Heart left ventricle (tissue), 16 donors: ENCODE data around the gene L3MBTL1. TPM values are rescaled to one million over a fixed set of nuclear protein-coding genes. Genes with fewer than 3 reads are reported as not detected.
A peak's percentile ranks its signal among the peaks of the same experiment; 100 is the strongest.

Source experiments
- ATAC-seq, 4 donors: fragments of 200-7000 bp; cut with Tn5 transposase; one replicate each; pipeline ENCODE4 v1.9.1; 2020 to 2022; ENCODE audit warnings: moderate library complexity in 4 of 4, mild to moderate bottlenecking in 3 of 4, moderate number of reproducible peaks in 1 of 4
- DNase-seq, 5 donors: peaks; one replicate each; pipeline ENCODE4 v3.0.0-alpha.2; 2020
- H3K27ac ChIP-seq, 12 donors: fragments of 200-600 bp; sonication (generic) in 4 of 12; one replicate each; pipeline versions ENCODE4 v1.5.0 to v1.8.0; 2016 to 2022; ENCODE audit warnings: mild to moderate bottlenecking in 2 of 12
- H3K27me3 ChIP-seq, 9 donors: fragments of 200-600 bp; sonication (generic) in 2 of 9; one replicate each; pipeline versions ENCODE4 v1.5.1 to v1.8.0; 2016 to 2022; ENCODE audit warnings: mild to moderate bottlenecking in 3 of 9
- H3K36me3 ChIP-seq, 9 donors: fragments of 200-600 bp; sonication (generic) in 2 of 9; one replicate each; pipeline versions ENCODE4 v1.5.0 to v1.8.0; 2018 to 2022; ENCODE audit warnings: mild to moderate bottlenecking in 2 of 9
- H3K4me1 ChIP-seq, 12 donors: fragments of 200-600 bp; sonication (generic) in 4 of 12; one replicate each; pipeline versions ENCODE4 v1.5.0 to v1.8.0; 2016 to 2022; ENCODE audit warnings: mild to moderate bottlenecking in 3 of 12
- H3K4me3 ChIP-seq, 12 donors: fragments of 200-600 bp; sonication (generic) in 4 of 12; one replicate each; pipeline versions ENCODE4 v1.5.0 to v1.8.0; 2017 to 2022; ENCODE audit warnings: mild to moderate bottlenecking in 9 of 12, moderate library complexity in 4 of 12
- H3K9me3 ChIP-seq, 12 donors: fragments of 200-600 bp; sonication (generic) in 4 of 12; one replicate each; pipeline versions ENCODE4 v1.5.0 to v1.8.0; 2016 to 2022; ENCODE audit warnings: mild to moderate bottlenecking in 1 of 12
- CTCF ChIP-seq, 12 donors: fragments of 200-600 bp; sonication (generic) in 4 of 12; IDR thresholded peaks; one replicate each; pipeline versions ENCODE4 v1.5.0 to v1.8.0; 2018 to 2022; ENCODE audit warnings: antibody characterized with exemption in 12 of 12, mild to moderate bottlenecking in 5 of 12
- POLR2A ChIP-seq, 2 donors: fragments of 450-650 bp; IDR thresholded peaks; one replicate each; pipeline ENCODE4 v1.6.1; 2017; ENCODE audit warnings: antibody characterized with exemption in 2 of 2, mild to moderate bottlenecking in 2 of 2, moderate library complexity in 2 of 2
- WGBS, 4 donors: extraction: QIAGEN DNeasy Blood & Tissue Kit in 2 of 4; methylation state at CpG; one replicate each; pipeline versions ENCODE4 v1.1.5 to v1.1.7; 2013 to 2018; 5-methylcytosine and 5-hydroxymethylcytosine counted together
- intact Hi-C, 10 donors: fragments of 100-400 bp; cut with DNase I; formaldehyde crosslinking; loops; one replicate each; pipeline versions ENCODE4 v1.11.1 to v1.14.2; 2022
- polyA plus RNA-seq, 2 donors: library from polyadenylated mRNA; stranded (reverse); fragments of 200-250 nt; gene quantifications; one replicate each; pipeline ENCODE4 v1.2.3, GENCODE V29; 2013
- total RNA-seq, 9 donors: library from RNA; depleted of rRNA in 2 of 9; stranded (reverse); fragments of >200 nt in 2 of 9; fragmentation: NEBNext Ultra II Directional in 3 of 9; extraction: Animal tissue kit (Norgen Biotek cat#: 25700) in 3 of 9; gene quantifications; one replicate each; pipeline versions ENCODE4 v1.1.0 to v1.2.4, GENCODE V29; 2016 to 2023
- donor health status: ischemic (EF 13 %, LVEDD 7.1; RV severe dilation, severe dysfunction).
- donor health status: healthy with polysubstance abuse.
- donor health status: DM: no; HTN: yes; CAD: no.
- donor health status: DM: no; HTN: no; CAD: no.
- donor health status: ischemic (EF 25% LVEDD 6.9; RV normal size, moderate dysfunction).
- donor health status: ischemic (EF 25% LVEDD 5.7; RV mildly dilated, moderate dysfunction).
- donor health status: healthy.
- donor health status: DM: yes; HTN: yes; CAD: no.
- donor health status: ischemic (EF 35%, LVEDD 5.7; RV mildly dilated, moderate dysfunction).
- donor health status: nonischemic (EF 11% LVEDD 7.7; RV severe dilation, severe dysfunction).
- donor health status: DM: yes; HTN: yes; CAD: no.
- donor health status: PGD.
- donor health status: ischemic (EF 29% LVEDD 5.4; RV normal size, mild dysfunction).
- donor health status: nonischemic (EF 23%, LVEDD 6.1; RV moderate dilation, normal function).

L3MBTL1 gene
- total and polyA plus RNA-seq, 11 donors = 1.3 to 6.9 (median 3.8) TPM

GRCh38 chr20:43462660-43463526 lies 44.6 kb upstream of the L3MBTL1 start:
- no peak for DNase-seq
- no peak for ATAC-seq
- Histone ChIP-seq H3K27me3 (no peaks in the 10 kb centered on the region), H3K4me3 (no peak overlapping the region), H3K4me1 (peaks cover 0 to 37% (median 18%) of the 10 kb centered on the region in 12 donors), H3K9me3 (no peaks in the 10 kb centered on the region), H3K27ac (no peak overlapping the region), H3K36me3 (peaks cover 0 to 91% (median 82%) of the 10 kb centered on the region in 9 donors)
- WGBS, 4 donors = 80 to 88% (median 84%) methylated on average over 4 of the region's 4 CpGs
- no peak for TF ChIP-seq POLR2A (IDR thresholded peaks at IDR 0.05)
- no peak for TF ChIP-seq CTCF (IDR thresholded peaks at IDR 0.05)
- intact Hi-C loops = no loop called here

GRCh38 chr20:43463527-43464218 lies 43.8 kb upstream of the L3MBTL1 start:
- DNase-seq (no peak), ATAC-seq (no peak)
- Histone ChIP-seq H3K27ac (no peak overlapping the region), H3K36me3 (peaks cover 0 to 99% (median 87%) of the 10 kb centered on the region in 9 donors), H3K4me1 (peaks cover 0 to 37% (median 18%) of the 10 kb centered on the region in 12 donors), H3K4me3 (no peak overlapping the region), H3K9me3 (no peaks in the 10 kb centered on the region), H3K27me3 (no peaks in the 10 kb centered on the region)
- 73 to 83% (median 78%) methylated on average over 3 of the region's 3 CpGs for WGBS, 4 donors
- intact Hi-C loops = no loop called here
- TF ChIP-seq POLR2A (IDR thresholded peaks at IDR 0.05) (no peak), CTCF (IDR thresholded peaks at IDR 0.05) (no peak)

GRCh38 chr20:43464219-43464790 lies 43.2 kb upstream of the L3MBTL1 start:
- ATAC-seq (no peak), DNase-seq (no peak)
- H3K27ac ChIP-seq = no peak overlapping the region
- WGBS, 4 donors = 88 to 95% (median 92%) methylated on average over 9 of the region's 9 CpGs
- intact Hi-C loops = no loop called here
- H3K4me1 ChIP-seq = peaks cover 0 to 31% (median 14%) of the 10 kb centered on the region in 12 donors
- TF ChIP-seq CTCF (IDR thresholded peaks at IDR 0.05) (no peak), POLR2A (IDR thresholded peaks at IDR 0.05) (no peak)
- H3K27me3 ChIP-seq = no peaks in the 10 kb centered on the region
- H3K4me3 ChIP-seq = no peak overlapping the region
- no peaks in the 10 kb centered on the region for H3K9me3 ChIP-seq
- peaks cover 0 to 100% (median 87%) of the 10 kb centered on the region in 9 donors for H3K36me3 ChIP-seq

GRCh38 chr20:43465625-43465943 lies 41.9 kb upstream of the L3MBTL1 start:
- ATAC-seq (peak in 1 of 4 donors; percentile 10), DNase-seq (no peak)
- Histone ChIP-seq H3K27ac (no peak overlapping the region), H3K4me3 (no peak overlapping the region), H3K27me3 (no peaks in the 10 kb centered on the region), H3K4me1 (peaks cover 0 to 24% (median 8%) of the 10 kb centered on the region in 12 donors), H3K9me3 (no peaks in the 10 kb centered on the region), H3K36me3 (peaks cover 0 to 100% (median 77%) of the 10 kb centered on the region in 9 donors)
- no peak for TF ChIP-seq CTCF (IDR thresholded peaks at IDR 0.05)
- no peak for TF ChIP-seq POLR2A (IDR thresholded peaks at IDR 0.05)
- intact Hi-C loops = no loop called here
- 97 to 100% (median 100%) methylated on average over 2 of the region's 2 CpGs for WGBS, 4 donors
